IgD-negative memory B cell (primary cell): ENCODE data around the gene TTLL10. TPM values are rescaled to one million over a fixed set of nuclear protein-coding genes. Genes with fewer than 3 reads are reported as not detected.

ENCODE experiments used
- H3K27ac Mint-ChIP-seq, 3 donors: one replicate each; pipeline ENCODE4 v1.8.0; 2020 to 2022; ENCODE audit warnings: mild to moderate bottlenecking in 3 of 3, mixed read lengths in 3 of 3, moderate library complexity in 1 of 3
- H3K27me3 Mint-ChIP-seq: one replicate; pipeline ENCODE4 v1.8.0; 2021; ENCODE audit warnings: mixed read lengths
- H3K36me3 Mint-ChIP-seq: one replicate; pipeline ENCODE4 v1.8.0; 2020; ENCODE audit warnings: mild to moderate bottlenecking, mixed read lengths
- H3K4me1 Mint-ChIP-seq, 3 donors: one replicate each; pipeline ENCODE4 v1.8.0; 2020 to 2022; ENCODE audit warnings: mixed read lengths in 3 of 3, mild to moderate bottlenecking in 1 of 3
- H3K4me3 Mint-ChIP-seq, 4 donors: one replicate each; pipeline ENCODE4 v1.8.0; 2020 to 2022; ENCODE audit warnings: mild to moderate bottlenecking in 4 of 4, mixed read lengths in 4 of 4, moderate library complexity in 3 of 4
- H3K9me3 Mint-ChIP-seq, 3 donors: one replicate each; pipeline ENCODE4 v1.8.0; 2020 to 2021; ENCODE audit warnings: mixed read lengths in 3 of 3, mild to moderate bottlenecking in 1 of 3
- polyA plus RNA-seq: library from polyadenylated mRNA; unstranded; fragments of 300-500 nt; fragmentation: Illumina TruSeq; gene quantifications from one replicate; pipeline ENCODE4 v1.2.3, GENCODE V29; 2021

The TTLL10 gene
- polyA plus RNA-seq, 1 donor from 2014 or later = not detected

- Mint-ChIP-seq H3K4me3 (no peak overlapping the region), H3K27ac (no peak overlapping the region), H3K9me3 (no peaks in the 10 kb centered on the region), H3K36me3 (no peaks in the 10 kb centered on the region), H3K27me3 (no peaks in the 10 kb centered on the region), H3K4me1 (peaks cover 3 to 6% (median 6%) of the 10 kb centered on the region in 3 donors)
These were observed 71.6 kb downstream of the TTLL10 start for GRCh38 chr1:1245178-1245816.

- Mint-ChIP-seq H3K4me1 (peaks cover 7 to 10% (median 9%) of the 10 kb centered on the region in 3 donors), H3K4me3 (no peak overlapping the region), H3K27ac (no peak overlapping the region), H3K36me3 (no peaks in the 10 kb centered on the region), H3K9me3 (no peaks in the 10 kb centered on the region), H3K27me3 (no peaks in the 10 kb centered on the region)
These were observed 72.3 kb downstream of the TTLL10 start for GRCh38 chr1:1245817-1246576.

- H3K27ac Mint-ChIP-seq = no peak within 1 kb of the TSS
These were observed 73.1 kb downstream of the TTLL10 start, which contains the start of gene C1QTNF12 for GRCh38 chr1:1246577-1247340. Gene C1QTNF12, minus strand, starts transcription at chr1:1246722. Its CDS starts 32 bp downstream, at chr1:1246690.

GRCh38 chr1:1247341-1247913, 73.7 kb downstream of the TTLL10 start:
- no peaks in the 10 kb centered on the region for H3K27me3 Mint-ChIP-seq
- no peak overlapping the region for H3K4me3 Mint-ChIP-seq
- no peaks in the 10 kb centered on the region for H3K9me3 Mint-ChIP-seq
- no peak overlapping the region for H3K27ac Mint-ChIP-seq
- H3K4me1 Mint-ChIP-seq = peaks cover 10 to 13% (median 10%) of the 10 kb centered on the region in 3 donors
- H3K36me3 Mint-ChIP-seq = peaks cover 2% of the 10 kb centered on the region

More at GRCh38 chr1:1246577-1247340, 73.1 kb downstream of the TTLL10 start, which contains the start of gene C1QTNF12:
- H3K4me3 Mint-ChIP-seq = no peak within 1 kb of the TSS
- no peaks in the 10 kb centered on the region for H3K36me3 Mint-ChIP-seq
- peaks cover 10 to 13% (median 10%) of the 10 kb centered on the region in 3 donors for H3K4me1 Mint-ChIP-seq
- no peaks in the 10 kb centered on the region for H3K9me3 Mint-ChIP-seq
- no peaks in the 10 kb centered on the region for H3K27me3 Mint-ChIP-seq

Other genes with a start within 250 kb of the TTLL10 start
- gene SAMD11, start 250.0 kb upstream of the TTLL10 start, polyA plus RNA-seq = not detected
- gene NOC2L, start 214.6 kb upstream of the TTLL10 start, polyA plus RNA-seq = 64.9 TPM
- gene KLHL17, start 213.3 kb upstream of the TTLL10 start, polyA plus RNA-seq = 1.3 TPM
- 0.14 TPM for gene PLEKHN1, start 207.4 kb upstream of the TTLL10 start, polyA plus RNA-seq
- not detected for gene PERM1, start 191.8 kb upstream of the TTLL10 start, polyA plus RNA-seq
- not detected for gene HES4, start 173.8 kb upstream of the TTLL10 start, polyA plus RNA-seq
- 191 TPM for gene ISG15, start 160.4 kb upstream of the TTLL10 start, polyA plus RNA-seq
- gene AGRN, start 153.8 kb upstream of the TTLL10 start, polyA plus RNA-seq = 0.05 TPM
- not detected for gene RNF223, start 99.6 kb upstream of the TTLL10 start, polyA plus RNA-seq
- gene C1orf159, start 57.8 kb upstream of the TTLL10 start, polyA plus RNA-seq = 7.9 TPM
- gene TNFRSF18, start 32.7 kb downstream of the TTLL10 start, polyA plus RNA-seq = 3.5 TPM
- gene TNFRSF4, start 40.3 kb downstream of the TTLL10 start, polyA plus RNA-seq = not detected
- gene SDF4, start 58.1 kb downstream of the TTLL10 start, polyA plus RNA-seq = 121 TPM
- gene B3GALT6, start 58.4 kb downstream of the TTLL10 start, polyA plus RNA-seq = 5.6 TPM
- 0.88 TPM for gene C1QTNF12, start 72.8 kb downstream of the TTLL10 start, polyA plus RNA-seq
- 74.3 TPM for gene UBE2J2, start 100.0 kb downstream of the TTLL10 start, polyA plus RNA-seq
- gene SCNN1D, start 106.6 kb downstream of the TTLL10 start, polyA plus RNA-seq = not detected
- gene ACAP3, start 134.1 kb downstream of the TTLL10 start, polyA plus RNA-seq = 10.5 TPM
- gene PUSL1, start 134.7 kb downstream of the TTLL10 start, polyA plus RNA-seq = 21.0 TPM
- gene INTS11, start 150.8 kb downstream of the TTLL10 start, polyA plus RNA-seq = 65.8 TPM
- 31.7 TPM for gene CPTP, start 150.9 kb downstream of the TTLL10 start, polyA plus RNA-seq
- gene TAS1R3, start 157.4 kb downstream of the TTLL10 start, polyA plus RNA-seq = 5.5 TPM
- gene DVL1, start 175.5 kb downstream of the TTLL10 start, polyA plus RNA-seq = 1.0 TPM
- gene MXRA8, start 184.7 kb downstream of the TTLL10 start, polyA plus RNA-seq = not detected
- 177 TPM for gene AURKAIP1, start 201.3 kb downstream of the TTLL10 start, polyA plus RNA-seq
- gene CCNL2, start 225.5 kb downstream of the TTLL10 start, polyA plus RNA-seq = 39.8 TPM
- gene MRPL20, start 233.4 kb downstream of the TTLL10 start, polyA plus RNA-seq = 144 TPM
- gene ANKRD65, start 247.4 kb downstream of the TTLL10 start, polyA plus RNA-seq = not detected